Measurements from ENCODE around the gene PCMT1. TPM values are rescaled to one million over a fixed set of nuclear protein-coding genes. Genes with fewer than 3 reads are reported as not detected.

PCMT1 gene
- total and polyA plus RNA-seq, 10 of the 15 experiments (the other 5 are each of a cell fraction or from before 2014, with no cell fraction given): 48.5 to 126 (median 81.2) TPM

- H3K9ac ChIP-seq (ENCODE audit: control insufficient read depth, insufficient read depth, low read length): no peak overlapping the region
- ATAC-seq: no peak
- H3K4me1 ChIP-seq (ENCODE audit: control insufficient read depth, insufficient read depth, low read length): no peaks in the 10 kb centered on the region
- no peak overlapping the region for H3K4me3 ChIP-seq
- ChIA-PET POLR2A (no interaction called here), CTCF (no interaction called here), RAD21 (ENCODE audit: unreplicated experiment) (no interaction called here), SMC1A (ENCODE audit: uncharacterized antibody, unreplicated experiment) (interaction anchor here (0.6 kb wide), 1 partner anchor 68 kb away, joined by 3 read pairs; no protein-coding TSS in a partner anchor)
- no peaks in the 10 kb centered on the region for H3K79me2 ChIP-seq (ENCODE audit: control insufficient read depth, insufficient read depth, low read length)
- BruUV-seq (replicated peaks): no TSS peak
- FAIRE-seq: no peak
- no peaks in the 10 kb centered on the region for H3K9me3 ChIP-seq (replicated peaks; ENCODE audit: control insufficient read depth, insufficient read depth, low read length)
- H3K36me3 ChIP-seq (ENCODE audit: control insufficient read depth in 2 of 2, insufficient read depth in 2 of 2, low read length in 1 of 2): peaks cover 5 to 7% of the 10 kb centered on the region in 2 experiments
- H4K20me1 ChIP-seq (ENCODE audit: control insufficient read depth, insufficient read depth): no peaks in the 10 kb centered on the region
- no peak for DNase-seq (ENCODE audit: low read depth, low spot score)
- H3K4me2 ChIP-seq (ENCODE audit: control insufficient read depth, insufficient read depth): no peak overlapping the region
- H2AFZ ChIP-seq (ENCODE audit: control insufficient read depth, low read depth, low read length): no peak overlapping the region
- WGBS (ENCODE audit: insufficient coverage, insufficient replicate concordance, low lambda C conversion rate, missing lambda C conversion rate): 88% methylated on average over 6 of the region's 8 CpGs
- no peaks in the 10 kb centered on the region for H3K27me3 ChIP-seq (replicated peaks in 1 of 2; ENCODE audit: control insufficient read depth in 2 of 2, insufficient read depth in 2 of 2, low read length in 1 of 2)
- in situ Hi-C loops (cut with MboI): no loop called here
- intact Hi-C loops (cut with micrococcal nuclease; ENCODE audit: unreplicated experiment): loop anchor here (10.0 kb wide), 3 partner anchors 135 to 285 kb away; partner anchors contain the start of gene LRP11
- no peak overlapping the region for H3K27ac ChIP-seq (ENCODE audit: control insufficient read depth, insufficient read depth)
- TF ChIP-seq ATF7 (IDR thresholded peaks at IDR 0.05; ENCODE audit: low read depth) (no peak), NKRF (conservative IDR thresholded peaks at IDR 0.05) (no peak), FOXM1 (IDR thresholded peaks at IDR 0.05; ENCODE audit: low read depth, low read length) (no peak), MLLT1 (IDR thresholded peaks at IDR 0.05) (no peak), MEF2A (IDR thresholded peaks at IDR 0.05; ENCODE audit: insufficient read depth, low read depth, low read length) (no peak), YBX1 (IDR thresholded peaks at IDR 0.05) (no peak), BRCA1 (IDR thresholded peaks at IDR 0.05; ENCODE audit: low read depth, low read length) (no peak), RAD51 (IDR thresholded peaks at IDR 0.05) (no peak), ZNF592 (IDR thresholded peaks at IDR 0.05) (no peak), LARP7 (IDR thresholded peaks at IDR 0.05) (no peak)
- TF ChIP-seq, protein P1, sequence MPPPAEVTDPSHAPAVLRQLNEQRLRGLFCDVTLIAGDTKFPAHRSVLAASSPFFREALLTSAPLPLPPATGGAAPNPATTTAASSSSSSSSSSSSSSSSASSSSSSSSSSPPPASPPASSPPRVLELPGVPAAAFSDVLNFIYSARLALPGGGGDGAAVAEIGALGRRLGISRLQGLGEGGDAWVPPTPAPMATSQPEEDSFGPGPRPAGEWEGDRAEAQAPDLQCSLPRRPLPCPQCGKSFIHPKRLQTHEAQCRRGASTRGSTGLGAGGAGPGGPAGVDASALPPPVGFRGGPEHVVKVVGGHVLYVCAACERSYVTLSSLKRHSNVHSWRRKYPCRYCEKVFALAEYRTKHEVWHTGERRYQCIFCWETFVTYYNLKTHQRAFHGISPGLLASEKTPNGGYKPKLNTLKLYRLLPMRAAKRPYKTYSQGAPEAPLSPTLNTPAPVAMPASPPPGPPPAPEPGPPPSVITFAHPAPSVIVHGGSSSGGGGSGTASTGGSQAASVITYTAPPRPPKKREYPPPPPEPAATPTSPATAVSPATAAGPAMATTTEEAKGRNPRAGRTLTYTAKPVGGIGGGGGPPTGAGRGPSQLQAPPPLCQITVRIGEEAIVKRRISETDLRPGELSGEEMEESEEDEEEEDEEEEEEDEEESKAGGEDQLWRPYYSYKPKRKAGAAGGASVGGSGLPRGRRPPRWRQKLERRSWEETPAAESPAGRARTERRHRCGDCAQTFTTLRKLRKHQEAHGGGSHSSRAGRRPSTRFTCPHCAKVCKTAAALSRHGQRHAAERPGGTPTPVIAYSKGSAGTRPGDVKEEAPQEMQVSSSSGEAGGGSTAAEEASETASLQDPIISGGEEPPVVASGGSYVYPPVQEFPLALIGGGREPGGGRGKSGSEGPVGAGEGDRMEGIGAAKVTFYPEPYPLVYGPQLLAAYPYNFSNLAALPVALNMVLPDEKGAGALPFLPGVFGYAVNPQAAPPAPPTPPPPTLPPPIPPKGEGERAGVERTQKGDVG (CRISPR knock-in tag; IDR thresholded peaks at IDR 0.05): no peak
- TF ChIP-seq, protein P2, sequence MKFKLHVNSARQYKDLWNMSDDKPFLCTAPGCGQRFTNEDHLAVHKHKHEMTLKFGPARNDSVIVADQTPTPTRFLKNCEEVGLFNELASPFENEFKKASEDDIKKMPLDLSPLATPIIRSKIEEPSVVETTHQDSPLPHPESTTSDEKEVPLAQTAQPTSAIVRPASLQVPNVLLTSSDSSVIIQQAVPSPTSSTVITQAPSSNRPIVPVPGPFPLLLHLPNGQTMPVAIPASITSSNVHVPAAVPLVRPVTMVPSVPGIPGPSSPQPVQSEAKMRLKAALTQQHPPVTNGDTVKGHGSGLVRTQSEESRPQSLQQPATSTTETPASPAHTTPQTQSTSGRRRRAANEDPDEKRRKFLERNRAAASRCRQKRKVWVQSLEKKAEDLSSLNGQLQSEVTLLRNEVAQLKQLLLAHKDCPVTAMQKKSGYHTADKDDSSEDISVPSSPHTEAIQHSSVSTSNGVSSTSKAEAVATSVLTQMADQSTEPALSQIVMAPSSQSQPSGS (IDR thresholded peaks at IDR 0.05; ENCODE audit: low read length): no peak
Observed at GRCh38 chr6:149729824-149730223, 19.7 kb upstream of the PCMT1 start.
